Measurements from ENCODE around the gene MFGE8.
"Not testable (repeated sequence)": the region's sequence is repeated elsewhere in the genome, so short reads cannot be mapped to it uniquely, and the experiment has no call there.

DNA sequence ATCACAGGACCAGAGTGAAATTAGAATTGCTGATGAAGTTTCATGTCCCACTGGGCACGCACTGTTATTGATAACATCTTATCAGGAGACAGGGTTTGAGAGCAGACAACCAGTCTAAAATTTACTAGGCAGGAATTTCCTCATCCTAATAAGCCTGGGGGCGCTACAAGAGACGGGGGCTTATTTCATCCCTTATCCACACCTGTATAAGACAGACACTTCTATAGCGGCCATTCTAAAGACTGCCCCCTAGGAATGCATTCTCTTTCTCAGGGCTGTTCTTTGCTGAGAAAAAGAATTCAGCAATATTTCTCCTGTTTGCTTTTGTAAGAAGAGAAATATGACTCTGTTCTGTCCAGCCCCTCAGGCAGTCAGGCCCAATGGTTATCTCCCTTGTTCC is 21.3 kb upstream of the MFGE8 start:
- TF ChIP-seq, protein P1, sequence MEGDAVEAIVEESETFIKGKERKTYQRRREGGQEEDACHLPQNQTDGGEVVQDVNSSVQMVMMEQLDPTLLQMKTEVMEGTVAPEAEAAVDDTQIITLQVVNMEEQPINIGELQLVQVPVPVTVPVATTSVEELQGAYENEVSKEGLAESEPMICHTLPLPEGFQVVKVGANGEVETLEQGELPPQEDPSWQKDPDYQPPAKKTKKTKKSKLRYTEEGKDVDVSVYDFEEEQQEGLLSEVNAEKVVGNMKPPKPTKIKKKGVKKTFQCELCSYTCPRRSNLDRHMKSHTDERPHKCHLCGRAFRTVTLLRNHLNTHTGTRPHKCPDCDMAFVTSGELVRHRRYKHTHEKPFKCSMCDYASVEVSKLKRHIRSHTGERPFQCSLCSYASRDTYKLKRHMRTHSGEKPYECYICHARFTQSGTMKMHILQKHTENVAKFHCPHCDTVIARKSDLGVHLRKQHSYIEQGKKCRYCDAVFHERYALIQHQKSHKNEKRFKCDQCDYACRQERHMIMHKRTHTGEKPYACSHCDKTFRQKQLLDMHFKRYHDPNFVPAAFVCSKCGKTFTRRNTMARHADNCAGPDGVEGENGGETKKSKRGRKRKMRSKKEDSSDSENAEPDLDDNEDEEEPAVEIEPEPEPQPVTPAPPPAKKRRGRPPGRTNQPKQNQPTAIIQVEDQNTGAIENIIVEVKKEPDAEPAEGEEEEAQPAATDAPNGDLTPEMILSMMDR (IDR thresholded peaks at IDR 0.05) = not testable (repeated sequence)
- not testable (repeated sequence) for TF ChIP-seq POLR2A (IDR thresholded peaks at IDR 0.05)

Measured in adrenal gland (tissue), 5 donors.